ENCODE data around the gene TMED10.

Gene TMED10

GRCh38 chr14:75217508-75218206, 41.2 kb upstream of the TMED10 start:
- no peak for TF ChIP-seq CTCF (conservative IDR thresholded peaks at IDR 0.05; ENCODE audit: control insufficient read depth, insufficient read depth, low read depth, low read length)
- DNase-seq (ENCODE audit: low read depth), result peak; percentile 51
- H3K4me3 ChIP-seq (ENCODE audit: control insufficient read depth, low read depth, low read length), result no peak overlapping the region

GRCh38 chr14:75216427-75217006, 40.1 kb upstream of the TMED10 start:
- no peak for TF ChIP-seq CTCF (conservative IDR thresholded peaks at IDR 0.05; ENCODE audit: control insufficient read depth, insufficient read depth, low read depth, low read length)
- H3K4me3 ChIP-seq (ENCODE audit: control insufficient read depth, low read depth, low read length), result no peak overlapping the region
- DNase-seq (ENCODE audit: low read depth), result no peak

- DNase-seq (ENCODE audit: low read depth), result no peak
- no peak for TF ChIP-seq CTCF (conservative IDR thresholded peaks at IDR 0.05; ENCODE audit: control insufficient read depth, insufficient read depth, low read depth, low read length)
- H3K4me3 ChIP-seq (ENCODE audit: control insufficient read depth, low read depth, low read length), result no peak overlapping the region
Observed at GRCh38 chr14:75215520-75215919, 39.1 kb upstream of the TMED10 start.

- H3K4me3 ChIP-seq (ENCODE audit: control insufficient read depth, low read depth, low read length), result no peak overlapping the region
- no peak for DNase-seq (ENCODE audit: low read depth)
- TF ChIP-seq CTCF (conservative IDR thresholded peaks at IDR 0.05; ENCODE audit: control insufficient read depth, insufficient read depth, low read depth, low read length), result no peak
Observed at GRCh38 chr14:75214558-75214957, 38.1 kb upstream of the TMED10 start.

GRCh38 chr14:75213172-75213571, 36.8 kb upstream of the TMED10 start:
- no peak for TF ChIP-seq CTCF (conservative IDR thresholded peaks at IDR 0.05; ENCODE audit: control insufficient read depth, insufficient read depth, low read depth, low read length)
- peak; percentile 26 for DNase-seq (ENCODE audit: low read depth)
- H3K4me3 ChIP-seq (ENCODE audit: control insufficient read depth, low read depth, low read length), result no peak overlapping the region

GRCh38 chr14:75208843-75209242, 32.4 kb upstream of the TMED10 start:
- no peak for TF ChIP-seq CTCF (conservative IDR thresholded peaks at IDR 0.05; ENCODE audit: control insufficient read depth, insufficient read depth, low read depth, low read length)
- no peak for DNase-seq (ENCODE audit: low read depth)
- no peak overlapping the region for H3K4me3 ChIP-seq (ENCODE audit: control insufficient read depth, low read depth, low read length)
